Right lobe of liver (tissue), 6 donors: ENCODE data around the gene TMEM233. TPM values are rescaled to one million over a fixed set of nuclear protein-coding genes. Genes with fewer than 3 reads are reported as not detected.

Source experiments
- ATAC-seq, 4 donors: fragments of 200-7000 bp; cut with Tn5 transposase; one replicate each; pipeline ENCODE4 v1.9.1; 2020; ENCODE audit warnings: mild to moderate bottlenecking in 4 of 4, moderate library complexity in 4 of 4
- DNase-seq, 3 donors: peaks; one replicate each; pipeline ENCODE4 v3.0.0-alpha.2; 2020
- H3K27ac ChIP-seq, 3 donors: fragments of 200-600 bp; one replicate each; pipeline ENCODE4 v1.8.0; 2022
- H3K27me3 ChIP-seq, 2 donors: fragments of 200-600 bp; one replicate each; pipeline ENCODE4 v1.8.0; 2022
- H3K36me3 ChIP-seq, 4 donors: fragments of 200-600 bp; sonication (generic) in 1 of 4; one replicate each; pipeline versions ENCODE4 v1.5.1 to v1.8.0; 2017 to 2022; ENCODE audit warnings: control low read depth in 1 of 4
- H3K4me1 ChIP-seq, 4 donors: fragments of 200-600 bp; sonication (generic) in 1 of 4; one replicate each; pipeline versions ENCODE4 v1.5.1 to v1.8.0; 2017 to 2022; ENCODE audit warnings: control low read depth in 1 of 4
- H3K4me3 ChIP-seq, 3 donors: fragments of 200-600 bp; one replicate each; pipeline ENCODE4 v1.8.0; 2022
- H3K9me3 ChIP-seq, 4 donors: fragments of 200-600 bp; sonication (generic) in 1 of 4; one replicate each; pipeline versions ENCODE4 v1.5.1 to v1.8.0; 2017 to 2022; ENCODE audit warnings: control low read depth in 1 of 4
- POLR2A ChIP-seq: fragments of 450-650 bp; IDR thresholded peaks from one replicate; pipeline ENCODE4 v1.6.1; 2017; ENCODE audit warnings: antibody characterized with exemption, mild to moderate bottlenecking
- WGBS: methylation state at CpG from one replicate; pipeline ENCODE4 v1.1.6; 2018; ENCODE audit warnings: low coverage, low lambda C conversion rate; ENCODE audit not compliant: insufficient coverage; ENCODE audit errors: missing lambda C conversion rate; 5-methylcytosine and 5-hydroxymethylcytosine counted together
- intact Hi-C, 2 donors: fragments of 100-400 bp; cut with DNase I; formaldehyde crosslinking; loops; one replicate each; pipeline versions ENCODE4 v1.11.2 to v1.14.1; 2022
- long read RNA-seq: library from polyadenylated mRNA; unstranded; transcript quantifications from one replicate; pipeline ENCODE4 v2.0.0, GENCODE V29; 2019
- total RNA-seq, 6 experiments: library from RNA; depleted of rRNA in 2 of 6; stranded (reverse); fragments of >200 nt in 2 of 6; fragmentation: NEBNext Ultra II Directional in 3 of 6; extraction: Animal tissue kit (Norgen Biotek cat#: 25700) in 3 of 6; gene quantifications; one replicate each; pipeline versions ENCODE4 v1.1.0 to v1.2.4, GENCODE V29; 2016 to 2023
- TF ChIP-seq, protein P1 (sequence below), 4 donors: fragments of 200-600 bp in 3 of 4; fragments of 450-650 bp in 1 of 4; IDR thresholded peaks; one replicate each; pipeline versions ENCODE4 v1.5.1 to v1.8.0; 2016 to 2022; ENCODE audit warnings: antibody characterized with exemption in 4 of 4, mild to moderate bottlenecking in 2 of 4
- donor health status: DM: no; HTN: yes; CAD: no.
- donor health status: DM: no; HTN: no; CAD: no.
- donor health status: DM: no; HTN: no; CAD: no.
- donor health status: DM: no; HTN: yes; CAD: no.
- donor health status: DM: no; HTN: yes; CAD: no.

The TMEM233 gene
- total RNA-seq, result under 1 TPM in 4 of 6 experiments, not detected in 2; 0.09 to 0.40 (median 0.21) TPM
- long read RNA-seq, result 0 reads

DNA sequence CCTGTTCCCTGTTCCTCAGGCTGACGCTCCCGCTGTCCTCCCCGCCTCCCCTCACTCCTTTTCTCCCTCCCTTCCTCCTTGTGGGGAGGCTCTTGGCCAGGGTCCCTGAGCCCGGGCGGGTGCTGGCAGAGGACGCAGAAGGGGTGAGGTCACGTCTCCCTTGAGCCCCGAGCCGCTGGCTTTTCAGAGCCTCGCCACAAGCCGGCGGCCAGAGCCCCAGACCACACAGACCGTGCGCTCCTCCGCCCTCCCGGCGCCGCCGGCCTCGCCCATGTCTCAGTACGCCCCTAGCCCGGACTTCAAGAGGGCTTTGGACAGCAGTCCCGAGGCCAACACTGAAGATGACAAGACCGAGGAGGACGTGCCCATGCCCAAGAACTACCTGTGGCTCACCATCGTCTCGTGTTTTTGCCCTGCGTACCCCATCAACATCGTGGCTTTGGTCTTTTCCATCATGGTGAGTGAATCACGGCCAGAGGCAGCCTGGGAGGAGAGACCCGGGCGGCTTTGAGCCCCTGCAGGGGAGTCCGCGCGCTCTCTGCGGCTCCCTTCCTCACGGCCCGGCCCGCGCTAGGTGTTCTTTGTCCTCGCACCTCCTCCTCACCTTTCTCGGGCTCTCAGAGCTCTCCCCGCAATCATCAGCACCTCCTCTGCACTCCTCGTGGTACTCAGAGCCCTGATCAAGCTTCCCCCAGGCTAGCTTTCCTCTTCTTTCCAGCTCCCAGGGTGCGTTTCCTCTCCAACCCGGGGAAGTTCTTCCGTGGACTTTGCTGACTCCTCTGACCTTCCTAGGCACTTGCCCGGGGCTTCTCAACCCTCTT lies at the start of gene TMEM233:
Gene TMEM233 (plus strand): TSS at position 197 of the 821 bp plus-strand sequence. CDS start 75 bp downstream, at position 272.
- H3K4me1 ChIP-seq, result peaks cover 0 to 12% (median 0%) of the 10 kb centered on the region in 4 donors
- peak in 1 of 3 donors; percentile 18 for DNase-seq
- no peaks in the 10 kb centered on the region for H3K36me3 ChIP-seq
- ATAC-seq, result peak in 1 of 4 donors; percentile 5
- intact Hi-C loops, result no loop called here
- WGBS, result 2% methylated on average over 32 of the region's 48 CpGs
- H3K9me3 ChIP-seq, result no peaks in the 10 kb centered on the region
- peak within 1 kb of the TSS; percentile 22 to 56 (median 32) for H3K4me3 ChIP-seq
- H3K27me3 ChIP-seq, result peaks cover 0 to 6% of the 10 kb centered on the region in 2 donors
- TF ChIP-seq, protein P1, sequence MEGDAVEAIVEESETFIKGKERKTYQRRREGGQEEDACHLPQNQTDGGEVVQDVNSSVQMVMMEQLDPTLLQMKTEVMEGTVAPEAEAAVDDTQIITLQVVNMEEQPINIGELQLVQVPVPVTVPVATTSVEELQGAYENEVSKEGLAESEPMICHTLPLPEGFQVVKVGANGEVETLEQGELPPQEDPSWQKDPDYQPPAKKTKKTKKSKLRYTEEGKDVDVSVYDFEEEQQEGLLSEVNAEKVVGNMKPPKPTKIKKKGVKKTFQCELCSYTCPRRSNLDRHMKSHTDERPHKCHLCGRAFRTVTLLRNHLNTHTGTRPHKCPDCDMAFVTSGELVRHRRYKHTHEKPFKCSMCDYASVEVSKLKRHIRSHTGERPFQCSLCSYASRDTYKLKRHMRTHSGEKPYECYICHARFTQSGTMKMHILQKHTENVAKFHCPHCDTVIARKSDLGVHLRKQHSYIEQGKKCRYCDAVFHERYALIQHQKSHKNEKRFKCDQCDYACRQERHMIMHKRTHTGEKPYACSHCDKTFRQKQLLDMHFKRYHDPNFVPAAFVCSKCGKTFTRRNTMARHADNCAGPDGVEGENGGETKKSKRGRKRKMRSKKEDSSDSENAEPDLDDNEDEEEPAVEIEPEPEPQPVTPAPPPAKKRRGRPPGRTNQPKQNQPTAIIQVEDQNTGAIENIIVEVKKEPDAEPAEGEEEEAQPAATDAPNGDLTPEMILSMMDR (IDR thresholded peaks at IDR 0.05), result no peak
- no peak for TF ChIP-seq POLR2A
- H3K27ac ChIP-seq, result no peak within 1 kb of the TSS

DNA sequence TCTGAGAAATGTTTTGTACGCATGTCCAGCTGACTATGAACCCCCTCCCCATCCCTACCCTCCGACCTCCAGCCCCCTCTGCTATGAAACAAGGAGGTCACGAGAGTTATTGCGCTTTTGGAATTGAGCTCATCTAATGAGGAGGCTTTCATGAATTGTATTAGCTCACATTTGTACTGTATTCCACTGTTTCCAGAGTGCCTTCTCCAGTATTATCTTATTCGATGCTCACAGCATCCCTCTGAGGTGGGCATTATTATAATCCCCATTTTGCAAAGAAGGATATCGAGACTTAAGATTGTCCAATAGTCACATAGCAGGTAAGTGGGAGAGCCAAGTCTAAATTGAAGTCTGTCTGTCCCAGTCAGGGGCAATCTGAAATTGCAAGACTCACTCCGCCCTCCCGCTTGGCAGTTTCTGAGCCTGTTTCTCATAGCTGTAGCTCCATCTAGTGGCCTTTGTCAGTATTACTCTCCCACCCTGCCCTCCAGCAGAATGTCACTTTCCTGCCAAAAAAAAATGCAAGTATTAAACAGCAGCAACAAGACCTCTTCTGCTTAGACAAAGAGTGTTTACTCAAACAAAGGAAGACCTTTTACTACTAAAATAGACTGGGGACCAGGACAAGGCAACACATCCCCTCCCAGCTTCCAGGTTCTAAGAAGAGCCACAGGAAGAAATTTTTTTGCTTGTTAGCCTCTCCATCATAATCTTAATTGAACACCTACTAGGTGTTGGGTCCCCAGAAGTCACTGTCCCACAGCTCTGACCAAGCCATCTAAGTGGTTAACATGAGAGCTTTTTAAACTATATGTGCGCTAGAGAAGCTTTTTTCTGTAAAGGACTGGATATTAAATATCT lies 48.6 kb upstream of the TMEM233 start:
- DNase-seq (peak in 2 of 3 donors; percentile 39 to 66), ATAC-seq (peak; percentile 87 to 96 (median 90))
- 21% methylated on average over 9 of the region's 9 CpGs for WGBS
- Histone ChIP-seq H3K4me3 (no peak overlapping the region), H3K4me1 (no peaks in the 10 kb centered on the region), H3K9me3 (no peaks in the 10 kb centered on the region), H3K27ac (no peak overlapping the region), H3K27me3 (no peaks in the 10 kb centered on the region), H3K36me3 (no peaks in the 10 kb centered on the region)
- intact Hi-C loops, result loop anchor here in 1 of 2 donors (5.0 kb wide), 1 partner anchor 98 kb away; no protein-coding TSS in a partner anchor
- no peak for TF ChIP-seq POLR2A
- TF ChIP-seq, protein P1 (IDR thresholded peaks at IDR 0.05), result peak; percentile 81 to 89 (median 86)

DNA sequence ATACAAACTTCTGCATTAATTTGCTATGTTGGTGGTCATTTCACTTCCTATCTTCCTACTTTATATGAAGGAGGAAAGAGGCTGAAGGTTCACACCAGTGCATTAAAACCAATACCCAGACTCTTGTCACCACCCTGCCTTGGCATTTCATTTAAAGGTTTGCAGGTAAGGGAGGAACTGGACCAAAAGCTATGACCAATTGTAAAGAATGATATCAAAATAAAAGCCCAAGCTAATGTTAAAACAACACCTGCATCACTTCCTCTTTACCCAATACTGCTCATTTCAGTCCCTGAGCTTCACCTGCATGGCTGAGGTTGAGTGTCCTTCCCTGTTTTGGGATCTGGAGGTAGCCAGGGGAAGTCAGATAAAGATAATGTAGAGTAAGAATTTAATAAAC lies 47.2 kb upstream of the TMEM233 start:
- H3K27ac ChIP-seq, result no peak overlapping the region
- TF ChIP-seq POLR2A, result no peak
- TF ChIP-seq, protein P1 (IDR thresholded peaks at IDR 0.05), result no peak
- H3K4me1 ChIP-seq, result no peaks in the 10 kb centered on the region

DNA sequence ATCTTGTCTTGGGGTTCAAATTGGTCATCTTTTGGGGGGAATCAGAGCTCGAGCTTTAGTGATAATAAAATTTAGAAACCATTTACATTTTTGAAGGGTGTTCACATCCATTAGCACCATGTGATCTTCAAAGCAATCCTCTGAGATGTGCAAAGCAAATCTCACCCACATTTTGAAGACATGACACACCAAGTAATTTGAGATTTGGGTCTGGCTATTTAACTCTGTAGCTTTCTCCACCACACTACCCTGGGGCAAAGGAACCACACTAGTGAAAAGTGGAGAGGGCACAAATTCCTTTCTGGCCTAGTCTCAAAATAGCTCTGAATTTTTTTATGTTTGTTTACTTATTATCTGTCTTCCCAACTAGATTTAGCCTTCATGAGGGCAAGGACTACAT lies 46.6 kb upstream of the TMEM233 start:
- TF ChIP-seq, protein P1 (IDR thresholded peaks at IDR 0.05), result no peak
- no peak for TF ChIP-seq POLR2A
- no peak for DNase-seq
- Histone ChIP-seq H3K27ac (no peak overlapping the region), H3K36me3 (no peaks in the 10 kb centered on the region), H3K4me3 (no peak overlapping the region), H3K4me1 (no peaks in the 10 kb centered on the region), H3K9me3 (no peaks in the 10 kb centered on the region), H3K27me3 (no peaks in the 10 kb centered on the region)
- 8% methylated on average over 1 of the region's 1 CpG for WGBS
- intact Hi-C loops, result no loop called here
- ATAC-seq, result no peak

More for the DNA sequence above, 47.2 kb upstream of the TMEM233 start:
- intact Hi-C loops, result no loop called here
- Histone ChIP-seq H3K9me3 (no peaks in the 10 kb centered on the region), H3K4me3 (no peak overlapping the region), H3K27me3 (no peaks in the 10 kb centered on the region), H3K36me3 (no peaks in the 10 kb centered on the region)
- ATAC-seq (no peak), DNase-seq (no peak)
